GM15510 (cell line): Measurements from ENCODE around the gene KCTD20.

Source experiments
- POLR2A ChIP-seq: IDR thresholded peaks from 3 replicates; pipeline ENCODE4 v1.6.1; 2011; ENCODE audit warnings: borderline replicate concordance; ENCODE audit not compliant: insufficient read length; ENCODE audit errors: extremely low read depth

KCTD20 gene

GRCh38 chr6:36441307-36441894 is 1.4 kb upstream of the KCTD20 start:
- TF ChIP-seq POLR2A: peak; percentile 55

GRCh38 chr6:36442103-36442670 is 613 bp upstream of the KCTD20 start:
- TF ChIP-seq POLR2A: no peak

GRCh38 chr6:36443471-36444428 is 950 bp downstream of the KCTD20 start:
- no peak for TF ChIP-seq POLR2A

GRCh38 chr6:36444470-36444869 is 1.7 kb downstream of the KCTD20 start:
- no peak for TF ChIP-seq POLR2A

GRCh38 chr6:36445621-36446020 is 2.8 kb downstream of the KCTD20 start:
- TF ChIP-seq POLR2A: no peak

- no peak for TF ChIP-seq POLR2A
These were observed 12.8 kb downstream of the KCTD20 start for GRCh38 chr6:36455486-36456027.

GRCh38 chr6:36459501-36459900 is 16.7 kb downstream of the KCTD20 start:
- TF ChIP-seq POLR2A: no peak

- TF ChIP-seq POLR2A: no peak
These were observed 18.1 kb downstream of the KCTD20 start for GRCh38 chr6:36460916-36461315.

GRCh38 chr6:36461646-36462045 is 18.8 kb downstream of the KCTD20 start:
- TF ChIP-seq POLR2A: no peak

- no peak for TF ChIP-seq POLR2A
These were observed 20.9 kb downstream of the KCTD20 start for GRCh38 chr6:36463676-36464075.

GRCh38 chr6:36464233-36464632 is 21.4 kb downstream of the KCTD20 start:
- no peak for TF ChIP-seq POLR2A

GRCh38 chr6:36467625-36468024 is 24.8 kb downstream of the KCTD20 start:
- no peak for TF ChIP-seq POLR2A

GRCh38 chr6:36469148-36469661 is 26.4 kb downstream of the KCTD20 start:
- TF ChIP-seq POLR2A: no peak

- no peak for TF ChIP-seq POLR2A
These were observed 27.1 kb downstream of the KCTD20 start for GRCh38 chr6:36469946-36470345.

GRCh38 chr6:36478051-36478526 is 35.3 kb downstream of the KCTD20 start:
- no peak for TF ChIP-seq POLR2A
